Caco-2 (cell line): ENCODE results near the gene MAP4K1. TPM values are rescaled to one million over a fixed set of nuclear protein-coding genes. Genes with fewer than 3 reads are reported as not detected.

ENCODE experiments used
- BruUV-seq: library from RNA; stranded (reverse); fragments of 400-500 nt; replicated peaks from 2 replicates; lab custom pipeline; 2021; lab: Mats Ljungman, UMichigan
- CTCF ChIA-PET: fragments of 300-600 bp; sonication (Branson Sonifier 250); formaldehyde crosslinking; loops from one replicate; lab custom pipeline; 2022; ENCODE audit warnings: antibody characterized with exemption; lab: Charles Lee
- POLR2A ChIA-PET: fragments of 300-600 bp; sonication (Branson Sonifier 250); formaldehyde crosslinking; loops from one replicate; lab custom pipeline; 2022; ENCODE audit warnings: antibody characterized with exemption; lab: Charles Lee
- DNase-seq, 2 experiments: peaks; one replicate each; pipeline versions ENCODE4 v3.0.0 to v3.0.0-alpha.2; 2020 to 2022
- H3K27me3 ChIP-seq: replicated peaks from 2 replicates; pipeline ENCODE4 v1.6.0; 2011; ENCODE audit warnings: low read length; ENCODE audit not compliant: control insufficient read depth, insufficient read depth
- H3K36me3 ChIP-seq: 2 replicates; pipeline ENCODE4 v1.5.1; 2011; ENCODE audit warnings: low read length; ENCODE audit not compliant: control insufficient read depth, insufficient read depth
- H3K4me1 ChIP-seq: fragments of 250-450 bp; sonication (Bioruptor Pico); 2 replicates; pipeline ENCODE4 v1.5.1; 2020; ENCODE audit warnings: mild to moderate bottlenecking
- H3K4me3 ChIP-seq: 2 replicates; pipeline ENCODE4 v1.5.1; 2011; ENCODE audit warnings: low read depth, mild to moderate bottlenecking, control low read depth, low read length
- H3K9me3 ChIP-seq: fragments of 250-450 bp; sonication (Bioruptor Pico); 2 replicates; pipeline ENCODE4 v1.5.1; 2020; ENCODE audit warnings: mild to moderate bottlenecking, moderate library complexity
- H3K27ac Mint-ChIP-seq: one replicate; pipeline ENCODE4 v1.8.0; 2022; ENCODE audit warnings: mixed read lengths; ENCODE audit not compliant: unreplicated experiment
- H3K27me3 Mint-ChIP-seq: one replicate; pipeline ENCODE4 v1.8.0; 2022; ENCODE audit warnings: mixed read lengths; ENCODE audit not compliant: insufficient read depth, unreplicated experiment
- H3K36me3 Mint-ChIP-seq: one replicate; pipeline ENCODE4 v1.8.0; 2022; ENCODE audit warnings: mild to moderate bottlenecking, mixed read lengths; ENCODE audit not compliant: insufficient read depth, unreplicated experiment
- H3K4me1 Mint-ChIP-seq: one replicate; pipeline ENCODE4 v1.8.0; 2022; ENCODE audit warnings: low read depth, mixed read lengths; ENCODE audit not compliant: unreplicated experiment
- H3K4me3 Mint-ChIP-seq: one replicate; pipeline ENCODE4 v1.8.0; 2022; ENCODE audit warnings: mild to moderate bottlenecking, moderate library complexity, mixed read lengths; ENCODE audit not compliant: unreplicated experiment
- H3K9me3 Mint-ChIP-seq: one replicate; pipeline ENCODE4 v1.8.0; 2022; ENCODE audit warnings: mixed read lengths; ENCODE audit not compliant: unreplicated experiment
- CTCF ChIP-seq, 2 experiments: fragments of 200-600 bp in 1 of 2; IDR thresholded peaks; 1 replicate in 1 of 2; 2 replicates in 1 of 2; pipeline versions ENCODE4 v1.5.1 to v1.8.0; 2011 to 2022; ENCODE audit warnings: antibody characterized with exemption in 1 of 2, control low read depth in 1 of 2, inconsistent platforms in 1 of 2, low read depth in 1 of 2, low read length in 1 of 2, mild to moderate bottlenecking in 1 of 2, moderate library complexity in 1 of 2; ENCODE audit not compliant: insufficient read depth in 1 of 2, severe bottlenecking in 1 of 2, unreplicated experiment in 1 of 2
- intact Hi-C: fragments of 100-400 bp; cut with micrococcal nuclease; formaldehyde crosslinking; loops from one replicate; pipeline ENCODE4 v1.10.0; 2022; ENCODE audit not compliant: unreplicated experiment
- total RNA-seq: library from RNA; stranded (reverse); gene quantifications from 2 replicates; pipeline ENCODE4 v1.2.3, GENCODE V29; 2022

MAP4K1 gene
- total RNA-seq, 1 experiment from 2014 or later = 1.7 TPM

DNA sequence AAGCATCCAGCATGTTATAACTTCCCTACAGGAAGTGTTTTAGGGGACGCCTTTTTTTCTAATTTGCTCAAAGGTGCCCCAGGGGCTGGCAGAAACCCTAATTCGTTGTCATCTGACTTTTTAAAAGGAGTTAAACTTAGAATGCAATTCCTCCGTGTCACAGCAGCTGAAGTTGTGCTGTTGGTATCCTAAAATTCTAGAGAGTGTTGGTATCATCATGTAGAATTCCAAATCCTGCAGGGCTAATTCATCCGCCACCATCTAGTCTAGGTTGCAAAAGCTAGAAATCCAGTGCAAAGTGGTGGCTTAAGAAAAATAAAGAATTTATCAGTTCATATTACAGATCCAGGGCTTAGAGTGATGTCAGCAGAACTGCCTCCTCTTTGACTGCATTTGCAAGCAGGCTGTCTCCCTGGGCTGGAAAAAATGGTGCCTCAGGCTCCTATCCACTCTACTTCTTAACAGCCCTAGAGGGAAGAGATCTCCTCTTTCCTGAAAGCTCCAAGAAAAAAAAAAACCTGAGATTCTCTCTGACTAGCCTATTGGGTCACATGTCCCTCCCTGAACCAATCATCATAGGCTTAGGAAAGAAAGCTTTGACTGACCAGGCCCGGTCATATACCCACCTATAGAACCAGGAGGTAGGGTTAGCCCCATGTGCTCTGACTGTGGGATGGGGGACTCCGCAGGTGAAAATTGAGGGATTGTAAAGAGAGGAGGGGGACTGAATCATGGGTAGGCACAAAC is 73.0 kb downstream of the MAP4K1 start:
- H3K36me3 Mint-ChIP-seq = no peaks in the 10 kb centered on the region
- no peak overlapping the region for H3K4me3 ChIP-seq
- H3K4me3 Mint-ChIP-seq = peak overlapping the region; percentile 44
- POLR2A ChIA-PET = interaction anchor here (0.6 kb wide), 1 partner anchor 19 kb away, joined by 3 read pairs; no protein-coding TSS in a partner anchor
- H3K27me3 Mint-ChIP-seq = no peaks in the 10 kb centered on the region
- no peak overlapping the region for H3K27ac Mint-ChIP-seq
- H3K36me3 ChIP-seq = no peaks in the 10 kb centered on the region
- intact Hi-C loops = loop anchor here (1.0 to 10.0 kb wide), 3 partner anchors 73 to 190 kb away; partner anchors contain the start of genes EIF3K and MAP4K1
- no peaks in the 10 kb centered on the region for H3K9me3 ChIP-seq
- peak in 1 of 2 experiments; percentile 71 for TF ChIP-seq CTCF (IDR thresholded peaks at IDR 0.05; ENCODE audit: insufficient read depth in 1 of 2, low read depth in 1 of 2, low read length in 1 of 2, severe bottlenecking in 1 of 2, unreplicated experiment in 1 of 2)
- no peaks in the 10 kb centered on the region for H3K9me3 Mint-ChIP-seq
- peaks cover 6% of the 10 kb centered on the region for H3K4me1 Mint-ChIP-seq
- CTCF ChIA-PET = interaction anchor here (0.5 to 1.0 kb wide), 4 partner anchors 30 to 248 kb away, joined by 3 to 8 read pairs (median 6); partner anchors contain the start of genes ACTN4 and FAM98C
- no TSS peak for BruUV-seq
- 0 out of 2 replicates have a peak, but pooled peaks cover 9% of the 10 kb centered on the region for H3K4me1 ChIP-seq
- H3K27me3 ChIP-seq = no peaks in the 10 kb centered on the region
- no peak for DNase-seq

GRCh38 chr19:38543807-38544568 is 73.8 kb downstream of the MAP4K1 start:
- peaks cover 6% of the 10 kb centered on the region for H3K4me1 Mint-ChIP-seq
- no peaks in the 10 kb centered on the region for H3K27me3 ChIP-seq
- no peaks in the 10 kb centered on the region for H3K36me3 ChIP-seq
- no peaks in the 10 kb centered on the region for H3K9me3 Mint-ChIP-seq
- BruUV-seq = no TSS peak
- CTCF ChIA-PET = interaction anchor here (0.5 to 1.0 kb wide), 5 partner anchors 30 to 142 kb away, joined by 3 to 8 read pairs (median 3); partner anchors contain the start of gene FAM98C
- POLR2A ChIA-PET = interaction anchor here (0.6 kb wide), 1 partner anchor 20 kb away, joined by 3 read pairs; no protein-coding TSS in a partner anchor
- H3K4me3 Mint-ChIP-seq = peak overlapping the region; percentile 44
- peak overlapping the region; percentile 24; the same call in 1 of the 2 replicates for H3K4me3 ChIP-seq
- no peak overlapping the region for H3K27ac Mint-ChIP-seq
- H3K36me3 Mint-ChIP-seq = no peaks in the 10 kb centered on the region
- intact Hi-C loops = loop anchor here (1.0 to 10.0 kb wide), 3 partner anchors 73 to 191 kb away; partner anchors contain the start of genes EIF3K and MAP4K1
- H3K27me3 Mint-ChIP-seq = no peaks in the 10 kb centered on the region
- DNase-seq = peak; percentile 69 to 82
- no peaks in the 10 kb centered on the region for H3K9me3 ChIP-seq
- TF ChIP-seq CTCF (IDR thresholded peaks at IDR 0.05; ENCODE audit: insufficient read depth in 1 of 2, low read depth in 1 of 2, low read length in 1 of 2, severe bottlenecking in 1 of 2, unreplicated experiment in 1 of 2) = peak in 1 of 2 experiments; percentile 47
- H3K4me1 ChIP-seq = 0 out of 2 replicates have a peak, but pooled peaks cover 9% of the 10 kb centered on the region
